Measurements from ENCODE around the gene SPANXD.
"Not testable (repeated sequence)": the region's sequence is repeated elsewhere in the genome, so short reads cannot be mapped to it uniquely, and the experiment has no call there.

SPANXD gene, protein sequence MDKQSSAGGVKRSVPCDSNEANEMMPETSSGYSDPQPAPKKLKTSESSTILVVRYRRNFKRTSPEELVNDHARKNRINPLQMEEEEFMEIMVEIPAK

DNA sequence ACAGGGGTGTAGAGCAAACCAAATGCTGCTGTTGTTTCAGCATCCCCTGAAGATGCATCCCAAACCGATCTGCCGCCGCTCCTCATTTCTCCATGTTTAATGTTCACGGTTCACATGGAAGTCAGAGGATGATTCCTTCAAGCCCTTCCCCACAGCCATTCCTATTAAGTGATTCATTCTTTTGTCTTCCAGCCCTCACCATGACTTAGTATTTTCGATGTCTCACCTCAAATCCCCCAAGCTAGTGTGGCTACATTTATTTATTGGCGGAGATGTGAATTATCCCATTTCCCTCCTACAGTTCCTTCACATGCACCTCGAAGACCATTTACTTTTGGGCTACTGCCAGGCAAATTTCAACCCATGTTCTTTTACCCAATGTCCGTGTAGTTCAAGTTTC lies at the start of gene SPANXD:
TSS of gene SPANXD (minus strand) at position 101 of the 400 bp plus-strand sequence. CDS start 334 bp downstream, outside the sequence.
- DNase-seq (ENCODE audit: insufficient read length, low spot score); FAIRE-seq: not testable (repeated sequence)

DNA sequence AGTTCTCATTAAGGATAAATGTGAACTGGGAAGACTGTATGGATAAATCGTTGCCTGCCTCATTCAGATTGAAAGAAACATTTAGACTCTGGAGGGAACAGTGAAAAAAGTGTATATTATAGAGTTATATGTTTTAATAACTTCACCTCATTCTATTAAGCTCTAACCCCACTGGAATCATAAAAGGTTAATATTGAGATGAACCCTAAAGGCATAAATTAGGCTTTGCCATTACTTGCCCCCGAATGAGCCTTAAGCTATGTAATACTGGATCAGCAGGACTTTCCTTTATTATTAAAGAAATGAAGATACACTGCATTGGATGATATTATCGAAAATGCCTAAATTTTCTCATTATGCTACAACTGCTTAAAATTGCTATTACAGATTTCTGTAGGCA lies 44.1 kb upstream of the SPANXD start:
- no peak for DNase-seq (ENCODE audit: insufficient read length, low spot score)
- no peak for FAIRE-seq

DNA sequence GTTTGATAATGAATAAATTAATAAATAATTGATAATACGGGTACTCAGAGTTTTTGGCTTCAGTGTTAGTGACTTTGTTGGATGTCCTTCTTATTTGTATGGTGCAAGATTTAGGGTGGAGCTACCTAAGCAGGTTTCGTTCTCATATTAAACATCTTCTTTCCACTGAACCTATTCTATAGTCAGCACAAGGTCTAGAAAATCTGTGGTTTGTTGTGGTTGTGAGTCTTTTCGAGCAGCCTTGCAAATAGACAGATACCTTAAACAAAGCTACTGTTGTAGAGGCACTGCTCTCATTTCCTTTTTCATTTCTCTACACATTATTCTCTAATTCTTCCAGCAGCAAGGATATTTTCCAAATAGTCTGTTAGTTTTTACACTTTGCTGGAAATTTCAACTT lies 38.1 kb upstream of the SPANXD start:
- no peak for DNase-seq (ENCODE audit: insufficient read length, low spot score)
- no peak for FAIRE-seq

DNA sequence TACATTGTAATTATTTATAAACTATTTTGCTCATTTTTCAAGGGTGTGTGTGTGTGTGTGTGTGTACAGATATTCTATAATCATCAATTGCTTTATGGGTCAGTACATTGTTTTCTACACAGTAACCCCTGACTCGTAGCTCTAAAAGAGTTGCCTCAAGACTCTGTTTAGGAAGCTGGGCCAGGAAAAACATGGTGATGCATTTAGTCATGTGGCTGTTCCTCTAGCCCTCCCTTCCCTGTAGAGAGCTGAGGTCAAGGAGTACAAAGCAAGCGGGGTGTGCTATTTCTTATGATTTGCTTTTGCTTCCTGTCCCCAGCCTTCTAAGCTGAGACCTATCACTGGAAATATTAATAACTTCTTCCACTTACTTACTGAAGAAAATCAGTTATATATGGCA lies 34.8 kb upstream of the SPANXD start:
- DNase-seq (ENCODE audit: insufficient read length, low spot score) (no peak), FAIRE-seq (no peak)

DNA sequence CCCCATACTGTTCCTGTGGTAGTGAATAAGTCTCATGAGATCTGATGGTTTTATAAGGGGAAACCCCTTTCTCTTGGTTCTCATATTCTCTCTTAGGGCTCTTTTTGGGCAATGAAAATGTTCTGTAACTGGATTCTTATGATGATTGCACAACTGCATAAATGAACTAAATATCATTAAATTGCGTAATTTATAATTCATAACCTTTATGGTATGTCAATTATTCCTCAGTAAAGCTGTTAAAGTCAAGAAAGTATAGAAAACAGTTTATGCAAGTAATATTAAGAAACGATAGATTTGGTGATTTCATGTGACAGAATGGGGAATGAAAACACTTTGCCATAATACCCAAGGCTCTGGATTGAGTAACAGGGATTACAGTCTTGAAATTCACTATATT lies 33.5 kb upstream of the SPANXD start:
- FAIRE-seq: no peak
- DNase-seq (ENCODE audit: insufficient read length, low spot score): no peak

DNA sequence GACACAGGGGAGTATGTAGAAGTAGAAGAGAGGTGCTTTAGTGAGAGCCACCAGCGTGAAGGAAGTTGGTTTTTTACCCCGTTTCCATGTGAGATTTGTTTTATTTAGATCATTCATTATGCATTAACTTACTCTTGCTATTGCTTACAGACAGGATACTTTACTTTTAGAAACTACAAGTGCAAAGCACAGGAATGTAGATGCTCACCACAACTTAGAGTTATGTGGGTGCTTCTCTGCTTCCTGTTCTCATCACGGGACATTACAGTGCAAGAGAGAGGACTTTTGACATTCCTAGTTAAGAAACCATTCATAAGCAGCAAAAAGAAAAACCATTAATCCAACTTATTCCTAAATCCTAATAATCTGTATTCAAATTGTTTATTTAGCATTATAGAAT lies 25.6 kb upstream of the SPANXD start:
- FAIRE-seq (no peak), DNase-seq (ENCODE audit: insufficient read length, low spot score) (no peak)

DNA sequence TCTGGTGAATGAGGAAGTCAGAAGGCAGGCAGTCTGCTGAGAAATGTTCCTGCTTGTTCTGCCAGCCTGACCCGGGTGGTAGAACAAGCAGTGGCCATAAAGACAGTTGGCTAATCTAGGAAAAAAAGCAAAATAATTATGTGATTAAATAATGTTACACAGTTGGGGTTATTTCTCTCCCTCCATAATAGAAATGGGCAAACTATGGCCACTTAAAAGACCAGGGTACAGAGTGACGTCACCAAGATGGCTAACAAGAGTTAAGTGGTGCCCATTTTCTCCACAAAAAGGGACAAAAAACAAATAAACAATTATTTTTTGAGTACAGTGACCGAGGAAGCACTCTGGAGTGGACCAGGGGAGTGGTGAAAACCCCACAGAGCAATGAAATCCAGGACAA lies 16.1 kb upstream of the SPANXD start:
- FAIRE-seq (no peak), DNase-seq (ENCODE audit: insufficient read length, low spot score) (no peak)

DNA sequence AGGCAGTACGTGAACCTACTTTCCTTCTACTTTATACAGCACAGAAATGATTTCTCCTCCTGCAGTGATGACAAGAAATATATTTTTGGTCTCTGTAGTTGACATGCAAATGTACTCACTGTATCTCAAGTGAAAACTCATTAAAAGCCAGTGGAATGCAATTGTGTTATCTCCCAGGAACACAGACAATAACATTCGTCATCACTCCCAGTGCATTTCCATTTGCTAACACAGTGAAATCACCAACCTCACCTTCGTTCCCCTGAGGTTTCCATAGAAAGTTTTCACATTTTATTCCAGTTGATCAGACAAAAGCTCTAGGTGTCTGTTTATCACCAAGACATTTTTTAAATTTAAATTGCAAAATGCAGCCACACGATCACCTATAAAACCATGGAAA lies 2.5 kb upstream of the SPANXD start:
- DNase-seq (ENCODE audit: insufficient read length, low spot score) (no peak), FAIRE-seq (no peak)

DNA sequence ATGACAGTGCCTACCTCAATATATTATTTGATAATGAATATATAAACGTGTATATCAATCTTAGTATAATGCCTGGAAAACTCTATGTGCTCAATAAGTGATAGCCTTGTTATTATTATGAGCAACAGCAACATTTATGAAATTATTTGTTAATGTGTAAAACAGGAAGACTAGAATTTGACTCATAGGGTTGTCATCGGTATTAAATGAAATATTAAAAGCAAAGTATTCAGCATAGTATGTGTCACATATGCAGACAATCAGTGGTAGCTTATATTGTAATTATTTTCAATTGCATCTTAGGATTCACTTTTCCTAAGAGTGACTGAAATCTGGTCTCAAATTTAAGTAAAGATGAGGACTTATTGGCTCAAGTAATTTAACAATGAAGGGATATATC lies 24.6 kb downstream of the SPANXD start:
- no peak for DNase-seq (ENCODE audit: insufficient read length, low spot score)
- FAIRE-seq: no peak

DNA sequence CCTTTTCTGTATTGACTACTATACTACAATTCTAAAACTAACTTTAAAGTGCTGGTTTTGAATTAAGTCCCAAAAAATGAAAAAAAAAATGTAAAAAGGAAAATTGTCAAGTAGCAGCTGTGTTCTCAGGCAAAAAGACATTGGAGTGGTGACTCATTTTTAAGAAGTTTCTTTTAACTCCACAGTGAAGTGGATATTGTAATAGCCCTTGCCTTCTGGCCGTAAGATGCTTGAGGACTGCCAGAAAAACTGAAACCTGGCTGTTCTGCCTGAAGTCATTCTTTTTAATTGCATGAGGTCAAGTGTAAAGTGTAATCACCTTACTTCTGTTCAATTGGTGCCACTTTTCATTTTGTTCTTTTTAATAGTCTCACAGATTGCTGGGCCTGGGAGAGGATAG lies 28.9 kb downstream of the SPANXD start:
- no peak for DNase-seq (ENCODE audit: insufficient read length, low spot score)
- FAIRE-seq: no peak

DNA sequence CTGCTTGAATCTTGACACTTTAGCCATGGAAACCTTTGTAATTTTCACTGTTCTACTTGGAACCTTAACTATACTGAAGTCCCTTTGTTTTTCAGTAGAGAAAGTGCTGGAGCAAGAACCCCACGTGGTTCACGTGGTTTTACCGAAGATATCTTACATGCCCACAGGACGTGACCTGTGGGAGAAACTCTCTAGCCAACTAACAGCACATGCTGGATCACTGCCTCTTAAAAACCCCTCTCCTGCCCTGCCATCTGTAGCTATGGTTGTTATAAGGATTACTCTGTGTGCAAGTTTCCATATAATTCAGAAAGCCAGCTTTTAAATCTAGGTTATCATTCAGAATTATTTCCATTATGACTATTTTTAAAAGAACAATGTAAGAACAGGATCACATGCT lies 30.2 kb downstream of the SPANXD start:
- FAIRE-seq: no peak
- no peak for DNase-seq (ENCODE audit: insufficient read length, low spot score)

DNA sequence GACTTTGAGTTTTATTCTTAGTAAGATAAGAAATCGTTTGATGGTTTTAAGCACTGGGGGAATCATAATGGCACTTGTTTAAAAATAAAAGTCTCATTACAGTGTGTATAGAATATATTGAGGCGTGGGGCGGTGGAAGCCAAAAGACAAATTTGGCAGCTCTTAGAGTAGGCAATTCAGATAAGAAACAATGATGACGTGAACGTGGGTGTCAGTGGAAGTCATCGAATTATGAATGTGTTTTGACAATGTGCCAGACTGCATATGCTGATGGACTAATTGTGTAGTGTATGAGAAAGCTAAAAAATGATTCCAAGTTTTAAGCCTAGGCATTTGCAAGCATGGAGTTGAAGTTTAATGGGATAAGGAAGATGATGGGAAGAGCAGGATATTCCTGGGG lies 35.8 kb downstream of the SPANXD start:
- DNase-seq (ENCODE audit: insufficient read length, low spot score) (no peak), FAIRE-seq (no peak)

DNA sequence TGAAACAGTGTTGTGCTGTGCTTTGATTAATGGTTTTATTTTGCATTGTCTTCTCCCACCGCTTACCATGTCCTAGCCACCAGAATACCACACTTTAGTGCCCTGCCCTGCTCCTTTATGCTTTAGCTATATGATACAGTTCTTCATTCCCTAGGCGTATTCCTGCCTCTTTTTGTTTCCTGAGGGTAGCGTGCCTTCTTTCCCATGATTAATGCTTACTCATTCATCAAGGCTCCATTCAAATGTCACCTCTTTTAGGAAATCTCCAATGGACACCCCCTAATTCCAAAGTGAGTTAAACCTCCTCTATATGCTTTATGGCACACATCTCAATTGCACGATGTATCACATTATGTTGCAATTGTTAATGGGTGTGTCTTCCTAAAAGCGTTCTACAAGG lies 46.3 kb downstream of the SPANXD start:
- no peak for FAIRE-seq

More for the DNA sequence above, 46.3 kb downstream of the SPANXD start:
- DNase-seq (ENCODE audit: insufficient read length, low spot score): no peak

Data from GM19239 (cell line).